T-helper 1 cell (primary cell): ENCODE results near the gene COL18A1.
A peak's percentile ranks its signal among the peaks of the same experiment; 100 is the strongest.
"Not testable (repeated sequence)": the region's sequence is repeated elsewhere in the genome, so short reads cannot be mapped to it uniquely, and the experiment has no call there.

Experiments used
- DNase-seq, 5 donors: peaks; one replicate each; pipeline ENCODE4 v3.0.0-alpha.2; 2012 to 2020
- total RNA-seq, 4 donors: gene quantifications; one replicate each; lab custom pipeline; 2026; lab: John Stamatoyannopoulos, UW

COL18A1 gene
- 26.2 to 68.2 (median 51.5) reads per million in 4 donors for total RNA-seq

DNA sequence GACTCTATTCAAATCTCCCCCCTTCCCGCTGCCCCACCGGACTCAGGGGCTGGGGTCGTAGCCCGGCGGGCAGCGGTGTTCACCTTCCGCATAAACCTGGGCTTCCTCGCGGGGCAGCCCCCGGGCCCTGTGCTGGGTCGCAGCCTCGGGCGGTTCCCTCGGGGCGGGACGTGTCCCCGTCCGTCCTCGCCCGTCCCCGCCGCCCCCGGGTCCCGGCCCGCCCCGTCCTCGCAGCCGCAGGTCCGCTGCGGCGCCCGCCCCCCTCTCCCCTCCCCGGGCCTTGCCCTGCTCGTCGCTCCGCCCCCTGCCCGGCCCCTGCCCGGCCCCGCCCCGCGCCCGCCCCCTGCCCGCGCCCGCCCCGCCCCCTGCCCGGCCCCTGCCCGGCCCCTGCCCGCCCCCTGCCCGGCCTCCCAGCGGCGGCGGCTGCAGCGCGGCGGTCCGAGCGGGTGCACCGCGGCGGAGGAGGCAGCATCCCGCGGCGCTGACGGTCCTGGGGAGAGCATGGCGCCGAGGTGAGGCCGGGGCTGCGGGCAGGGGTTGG is at the start of gene COL18A1:
TSS of gene COL18A1 (plus strand) at position 436 of the 541 bp plus-strand sequence. CDS start at position 502, 66 bp downstream.
- DNase-seq = peak in 3 of 5 donors; percentile 7 to 22 (median 16)

DNA sequence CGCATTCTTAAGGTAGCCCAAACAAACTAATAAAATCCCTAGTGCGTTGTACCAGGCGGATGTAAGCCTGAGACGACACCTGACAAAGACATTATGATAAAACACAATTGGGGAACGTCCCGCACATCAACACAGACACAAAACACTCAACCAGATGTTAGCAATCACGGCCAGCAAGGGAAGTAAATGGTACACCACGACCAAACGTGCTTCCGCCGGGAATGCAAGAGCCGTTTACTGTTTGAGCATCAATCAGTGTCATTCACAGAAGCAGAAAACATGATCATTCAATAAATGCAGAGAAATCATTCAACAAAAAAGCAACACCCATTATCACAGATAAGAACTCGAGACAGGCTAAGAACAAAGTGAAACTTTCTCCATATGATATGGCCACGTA is 49.4 kb upstream of the COL18A1 start:
- no peak for DNase-seq

DNA sequence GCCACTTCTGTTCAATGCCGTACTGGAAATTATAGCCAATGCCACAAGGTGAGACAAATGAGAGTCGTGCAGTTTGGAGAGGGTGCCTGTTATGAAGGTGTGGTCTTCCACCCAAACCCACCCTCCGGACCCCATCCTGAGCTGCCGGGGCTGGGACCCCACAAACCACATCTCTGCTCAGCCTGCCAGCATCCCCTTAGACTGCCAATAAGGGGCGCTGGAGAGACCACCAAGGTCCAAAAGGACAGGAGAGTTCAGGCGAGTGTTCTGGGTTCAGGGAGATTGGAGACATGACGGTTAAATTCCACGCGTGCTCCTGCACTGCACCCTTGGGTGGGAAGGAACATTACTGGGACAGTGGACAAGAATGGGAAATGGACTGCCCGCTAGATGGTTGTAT is 48.7 kb upstream of the COL18A1 start:
- no peak for DNase-seq

DNA sequence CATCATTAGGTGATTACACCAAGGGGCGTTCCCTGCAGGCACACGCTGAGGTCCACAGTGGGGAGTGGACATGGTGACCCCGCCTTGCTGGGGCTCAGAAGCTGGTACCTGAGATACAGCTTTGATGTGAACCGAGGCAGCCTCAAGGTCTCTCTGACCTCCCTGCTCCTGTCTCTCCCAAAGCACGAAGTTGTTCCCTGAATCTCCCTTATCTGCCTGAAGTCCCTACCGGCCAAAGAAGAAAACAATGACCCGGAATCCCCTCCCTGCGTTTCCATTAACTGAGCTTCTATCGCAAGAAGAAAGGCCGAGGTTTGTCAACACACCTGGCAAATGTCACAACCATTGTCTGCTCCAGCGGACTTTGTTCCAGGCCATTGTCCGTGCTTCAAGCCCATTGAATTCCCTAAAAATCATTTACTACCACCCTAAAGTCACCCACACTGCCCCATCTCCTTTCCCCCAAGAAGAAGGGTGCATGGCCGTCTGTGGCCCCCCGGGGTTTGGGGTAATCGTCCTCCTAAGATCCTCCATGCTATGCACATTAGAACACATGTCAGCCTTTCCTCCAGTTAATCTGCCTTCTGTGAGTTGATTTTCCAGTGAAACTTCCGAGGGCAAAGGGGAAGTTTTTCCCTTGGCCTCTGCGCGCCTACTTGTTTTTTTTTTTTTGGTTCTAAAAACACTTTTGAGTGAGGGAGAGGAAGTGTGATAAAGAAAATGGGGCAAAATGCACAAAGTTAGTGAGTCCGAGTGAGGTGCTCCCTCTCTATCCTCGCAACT is 48.1 kb upstream of the COL18A1 start:
- DNase-seq = no peak

DNA sequence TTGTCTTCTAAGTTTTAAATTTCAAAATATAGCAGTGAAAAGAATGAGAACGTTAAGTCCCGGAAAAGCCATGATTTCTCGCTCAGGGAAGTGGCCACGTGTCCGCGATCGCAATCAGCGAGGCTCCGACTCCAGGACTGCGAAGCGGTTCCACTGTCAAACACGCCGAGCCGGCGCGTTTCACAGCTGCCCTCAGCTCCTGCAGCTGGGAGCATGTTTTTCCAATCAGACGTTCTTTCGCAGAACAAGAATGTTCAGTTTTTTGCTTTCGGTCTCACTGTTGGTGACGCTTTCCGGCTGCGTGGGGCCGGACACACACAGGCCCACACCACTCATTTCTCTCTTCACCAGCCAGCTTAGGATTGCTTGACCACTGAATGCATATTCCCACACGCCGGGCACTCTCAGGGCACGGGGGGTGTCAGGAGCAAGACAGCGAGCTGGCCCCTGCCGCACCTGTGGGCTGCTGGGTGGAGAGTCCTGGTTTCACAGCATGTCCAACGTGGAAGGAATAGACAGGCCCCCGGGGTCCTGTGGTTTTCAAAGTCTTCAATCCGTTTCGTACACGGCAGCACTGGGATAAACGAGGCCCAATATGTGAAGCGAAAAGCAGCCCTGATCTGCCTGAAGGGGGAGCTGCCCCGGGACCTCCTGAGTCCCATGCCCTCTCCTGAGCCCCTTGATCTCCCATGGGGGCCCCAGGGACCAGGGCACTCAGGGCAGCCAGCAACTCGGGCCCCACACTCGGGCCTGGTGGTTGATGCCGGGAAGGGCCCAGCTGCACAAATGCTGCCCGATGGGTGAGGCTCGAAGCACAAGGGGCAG is 47.3 kb upstream of the COL18A1 start:
- DNase-seq = no peak

DNA sequence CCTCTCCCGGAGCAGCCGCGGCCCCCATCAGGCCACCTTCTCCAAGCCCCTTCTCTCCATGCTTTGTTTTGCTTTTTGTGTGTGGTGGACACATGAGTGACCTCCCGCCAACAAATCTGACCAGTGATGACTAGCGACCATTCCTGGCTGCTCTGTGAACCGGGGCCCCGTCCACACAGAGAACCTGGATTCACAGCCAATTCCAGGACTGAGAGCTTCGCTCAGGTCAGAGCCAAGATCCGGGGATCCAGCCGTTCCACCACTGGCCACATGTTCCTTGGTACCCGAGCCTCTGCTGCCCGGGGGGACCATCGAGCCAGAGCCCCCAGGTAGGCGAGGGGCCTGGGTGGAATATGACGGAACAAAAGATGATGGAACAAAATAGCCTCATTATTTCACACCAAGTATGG is 46.7 kb upstream of the COL18A1 start:
- no peak for DNase-seq

DNA sequence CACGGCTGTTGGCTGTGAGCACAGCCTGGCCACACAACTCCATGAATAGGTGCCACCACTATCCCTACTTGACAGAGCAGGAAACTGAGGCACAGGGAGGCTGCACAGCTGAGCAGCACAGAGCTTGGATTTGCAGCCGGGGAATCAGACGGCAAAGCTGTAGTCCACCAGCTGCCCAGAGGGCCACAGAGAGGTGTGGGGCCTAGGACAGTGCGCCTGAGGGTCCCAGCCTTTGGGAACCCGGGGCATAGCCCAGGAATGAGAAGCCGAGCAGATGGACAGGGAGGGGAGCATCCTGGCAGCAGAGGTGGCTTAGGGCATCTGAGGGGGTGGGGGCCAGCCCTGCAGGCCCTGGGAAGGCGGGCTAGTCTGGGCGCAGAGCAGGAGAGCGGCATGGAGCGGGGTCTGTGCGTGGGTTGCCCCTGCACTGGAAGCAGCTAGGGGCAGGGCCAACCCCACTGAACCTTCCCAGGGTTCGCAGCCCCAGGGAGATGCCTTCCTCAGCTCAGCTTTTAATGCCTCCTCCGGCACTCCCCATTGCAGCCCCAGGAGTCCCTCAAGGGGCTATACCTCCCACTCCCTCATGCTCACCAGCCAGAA is 46.2 kb upstream of the COL18A1 start:
- no peak for DNase-seq

DNA sequence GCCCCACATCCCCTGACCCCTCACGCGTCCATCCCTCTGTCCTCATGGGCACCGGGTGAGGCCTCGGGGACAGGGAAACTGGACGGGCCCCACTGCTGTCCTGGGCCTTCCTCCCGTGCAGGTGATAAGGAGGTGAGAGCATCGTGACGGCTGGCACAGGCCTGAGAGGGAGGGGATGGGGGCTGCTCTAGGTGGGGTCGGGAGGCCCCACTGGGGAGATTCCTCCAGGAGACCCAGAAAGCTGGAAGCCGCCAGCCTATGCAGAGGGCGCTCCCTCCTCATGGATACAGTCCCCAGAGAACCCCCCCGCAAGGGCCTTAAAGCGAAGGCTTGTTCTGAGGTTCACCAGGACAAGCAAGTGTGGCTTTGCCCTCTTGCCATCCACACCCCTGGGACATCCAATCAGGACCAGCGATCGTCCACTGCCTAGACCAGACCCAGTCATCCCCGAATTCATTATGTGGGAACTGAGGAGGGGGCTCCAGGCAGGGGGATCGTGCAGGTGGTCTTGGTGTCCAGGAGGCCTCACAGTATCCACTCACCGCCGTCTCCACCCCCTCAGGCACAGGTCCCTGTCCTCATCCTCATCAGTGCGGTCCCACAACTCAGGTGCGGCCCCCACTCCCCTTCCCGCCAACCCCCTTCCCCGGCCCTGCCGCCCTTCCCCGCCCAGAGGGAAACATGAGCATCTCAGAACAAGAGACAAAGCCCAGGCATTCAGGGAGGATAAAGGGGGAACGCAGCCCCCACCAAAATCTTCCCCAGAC is 45.3 kb upstream of the COL18A1 start:
- no peak for DNase-seq

DNA sequence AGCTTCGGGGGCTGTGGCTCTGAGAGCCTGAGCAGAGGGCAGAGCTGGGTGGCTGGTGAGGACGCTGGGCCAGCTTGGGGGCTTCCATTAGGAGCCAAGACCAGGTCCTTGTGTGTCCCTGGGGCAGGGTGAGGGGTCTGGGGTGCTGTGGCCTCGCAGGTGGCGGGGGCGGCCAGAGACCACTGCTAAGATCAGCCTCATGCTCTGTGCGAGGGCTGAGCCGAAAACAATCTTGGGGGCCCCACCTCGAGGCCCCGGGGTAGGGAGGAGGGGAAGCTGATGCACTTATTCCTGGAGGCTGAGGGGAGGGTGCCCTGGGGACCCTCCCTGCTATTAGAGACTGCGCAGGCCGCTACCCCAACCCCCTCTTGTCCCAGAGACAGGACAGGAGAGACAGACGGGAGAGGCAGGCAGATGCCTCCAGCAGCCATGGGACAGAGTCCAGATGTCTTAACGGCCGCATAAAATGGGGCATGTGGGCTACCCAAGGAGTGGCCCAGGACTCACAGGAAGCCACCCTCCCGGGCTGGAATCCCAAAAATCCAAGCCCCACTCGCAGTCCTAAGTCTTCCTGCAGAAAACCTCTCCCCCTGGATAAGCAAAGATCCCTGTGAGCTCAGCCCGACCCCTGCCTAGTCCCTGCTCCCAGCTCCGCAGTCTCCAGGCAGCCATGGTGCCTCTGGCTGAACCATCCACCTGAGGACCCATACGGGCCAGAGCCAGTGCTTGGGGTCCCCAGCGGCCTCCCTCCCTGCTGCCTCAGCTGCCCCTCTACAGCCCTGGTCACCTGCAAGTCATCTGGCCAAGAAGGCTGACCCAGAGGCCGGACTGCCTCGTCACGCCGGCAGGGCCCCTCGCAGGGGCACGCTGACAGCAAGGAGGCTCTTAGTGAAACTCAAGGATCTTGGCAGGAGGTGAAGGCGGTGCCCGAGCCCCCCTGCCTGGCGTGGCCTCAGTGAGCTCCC is 43.6 kb upstream of the COL18A1 start:
- DNase-seq = no peak

DNA sequence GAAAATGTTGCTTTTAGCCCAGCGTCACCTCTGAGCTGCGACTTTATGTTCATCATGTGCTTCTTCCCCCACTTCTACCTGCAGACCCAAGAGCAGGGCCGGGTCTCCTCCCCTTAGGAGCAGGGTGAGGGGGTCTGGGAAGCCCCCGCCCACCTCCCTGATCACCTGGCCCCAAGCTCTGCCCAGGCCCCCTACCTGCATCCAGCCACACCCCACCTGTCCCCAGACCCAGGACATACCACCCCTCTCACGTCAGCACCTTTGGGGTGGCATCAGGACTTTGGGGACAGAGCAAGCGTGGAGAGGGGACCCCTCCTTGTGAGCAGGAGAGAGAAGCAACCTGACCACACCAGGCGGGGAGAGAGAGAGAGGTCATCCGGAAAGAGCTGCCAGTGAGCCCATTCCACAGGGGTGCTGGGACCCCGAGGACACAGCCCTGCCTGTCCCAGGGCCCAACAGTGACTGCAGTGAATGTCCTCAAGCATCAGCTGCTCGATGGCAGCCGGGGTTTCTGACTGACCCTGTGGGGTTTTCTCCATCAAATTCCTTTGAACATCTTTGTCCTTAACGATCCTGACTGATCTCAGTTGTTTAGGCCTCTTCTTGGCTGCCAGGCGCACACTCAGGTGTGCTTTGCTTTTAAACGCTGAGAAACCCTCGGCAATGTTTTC is 42.8 kb upstream of the COL18A1 start:
- DNase-seq = no peak

DNA sequence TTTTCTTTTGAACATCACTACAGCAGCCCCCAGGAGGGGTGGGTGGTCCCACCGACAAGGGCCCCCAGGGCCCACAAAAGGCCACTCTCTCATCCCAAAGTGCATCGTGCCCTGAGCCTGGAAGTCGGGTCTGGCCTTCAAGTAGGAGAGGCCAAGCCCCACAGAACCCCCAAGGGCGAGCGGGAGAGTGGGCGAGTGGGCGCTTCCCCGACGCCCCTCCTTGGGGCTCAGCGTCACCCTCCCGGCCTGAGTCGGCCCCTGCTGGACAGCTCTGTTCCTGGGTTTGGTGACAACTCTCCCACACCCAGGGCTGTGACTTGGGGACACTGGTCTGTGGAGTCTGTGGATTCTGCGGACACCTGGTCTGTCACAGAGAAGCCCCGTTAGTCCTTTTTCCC is 42.2 kb upstream of the COL18A1 start:
- no peak for DNase-seq

DNA sequence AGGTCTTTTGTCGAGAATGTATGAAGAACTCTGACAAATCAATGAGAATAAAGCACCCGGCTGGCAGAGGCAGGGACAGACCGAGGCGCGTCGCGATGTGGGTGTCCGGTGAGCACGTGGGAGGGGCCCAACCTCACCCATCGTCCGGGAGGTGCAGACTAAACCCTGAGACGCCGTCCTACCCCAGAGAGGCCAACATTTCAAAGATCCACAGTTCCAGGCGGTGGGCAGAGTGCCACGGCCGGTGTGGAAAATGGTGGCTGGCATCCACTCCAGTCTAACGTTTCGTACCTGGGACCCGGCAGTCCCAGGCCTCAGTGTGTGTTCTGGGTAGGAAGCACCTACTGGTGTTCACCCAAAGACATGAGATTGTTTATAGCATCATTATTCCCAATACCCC is 41.7 kb upstream of the COL18A1 start:
- not testable (repeated sequence) for DNase-seq

DNA sequence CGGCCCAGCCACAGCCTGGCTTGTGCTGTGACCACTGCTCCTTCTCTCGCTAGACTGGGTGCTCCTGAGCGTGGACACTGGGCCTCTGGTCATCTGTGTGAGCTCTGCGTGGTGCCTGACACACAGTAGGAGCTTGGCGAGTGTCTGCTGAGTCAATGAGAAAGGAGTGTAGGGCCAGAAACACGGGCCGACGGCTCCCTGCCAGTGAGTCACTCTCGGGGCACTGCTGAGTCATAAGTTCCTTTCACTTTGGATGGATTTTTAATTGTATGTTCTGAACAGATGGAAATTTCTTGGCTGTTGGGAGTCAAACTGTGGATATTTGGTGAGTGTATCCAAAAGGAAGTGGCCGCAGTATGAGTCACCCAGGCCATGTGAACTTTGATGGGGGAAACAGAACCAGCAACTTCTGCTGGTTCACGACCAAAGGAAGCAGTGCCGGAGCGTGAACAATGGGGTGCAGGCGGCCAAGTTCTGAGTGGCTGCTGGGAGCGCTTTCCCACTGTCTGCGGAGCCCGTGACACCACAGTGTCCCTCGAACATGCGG is 41.0 kb upstream of the COL18A1 start:
- peak in 1 of 5 donors; percentile 62 for DNase-seq

DNA sequence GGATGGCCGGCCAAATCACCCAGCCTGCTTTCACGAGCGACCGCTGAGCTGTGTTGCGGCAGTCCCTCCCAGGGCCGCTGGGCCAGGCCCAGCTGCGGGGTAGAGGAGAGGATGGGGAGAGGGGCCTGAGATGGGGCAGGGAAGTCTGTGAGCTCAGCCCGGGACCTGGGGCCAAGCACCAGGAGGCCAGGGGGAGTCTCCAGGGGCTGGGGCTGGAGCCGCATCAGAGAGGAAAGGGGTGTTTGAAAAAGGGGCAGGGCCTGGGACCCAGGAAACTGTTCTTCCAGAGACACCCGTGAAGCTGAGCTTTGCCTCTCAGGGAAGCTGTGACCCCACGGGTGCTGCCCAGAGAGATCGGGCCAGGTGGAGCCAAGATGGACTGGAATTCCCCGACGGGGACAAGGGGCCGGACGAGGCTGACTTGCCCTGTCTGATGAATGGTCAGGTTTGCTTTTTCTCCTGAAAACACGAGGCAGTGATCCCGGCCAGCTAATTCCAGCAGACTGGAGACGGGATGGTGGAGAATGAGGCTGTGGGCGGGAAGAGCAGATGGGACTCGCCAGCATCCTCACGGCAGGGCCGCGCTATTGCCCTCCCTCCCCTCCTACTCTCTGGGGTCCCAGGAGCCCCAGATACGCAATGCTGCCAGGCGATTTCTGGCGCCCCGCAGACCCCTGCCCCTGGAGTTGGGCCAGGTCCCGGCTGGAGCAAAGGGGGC is 40.3 kb upstream of the COL18A1 start:
- DNase-seq = no peak

DNA sequence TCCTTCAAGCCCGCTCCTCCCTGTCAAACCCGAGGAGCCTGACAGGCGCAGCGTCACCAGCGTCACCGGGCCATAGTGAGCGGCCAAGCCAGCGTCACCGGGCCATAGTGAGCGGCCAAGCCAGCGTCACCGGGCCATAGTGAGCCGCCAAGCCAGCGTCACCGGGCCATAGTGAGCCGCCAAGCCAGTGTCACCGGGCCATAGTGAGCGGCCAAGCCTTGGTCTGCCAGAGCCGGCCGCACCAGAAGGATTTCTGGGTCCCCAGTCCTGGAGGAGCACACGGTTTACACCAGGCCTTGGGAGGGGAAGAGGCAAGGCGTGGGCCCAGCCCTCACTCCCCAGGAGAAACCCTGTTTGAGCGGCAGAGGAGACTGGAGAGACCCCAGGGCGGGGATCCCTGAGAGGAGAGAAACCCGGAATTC is 39.8 kb upstream of the COL18A1 start:
- DNase-seq = no peak

DNA sequence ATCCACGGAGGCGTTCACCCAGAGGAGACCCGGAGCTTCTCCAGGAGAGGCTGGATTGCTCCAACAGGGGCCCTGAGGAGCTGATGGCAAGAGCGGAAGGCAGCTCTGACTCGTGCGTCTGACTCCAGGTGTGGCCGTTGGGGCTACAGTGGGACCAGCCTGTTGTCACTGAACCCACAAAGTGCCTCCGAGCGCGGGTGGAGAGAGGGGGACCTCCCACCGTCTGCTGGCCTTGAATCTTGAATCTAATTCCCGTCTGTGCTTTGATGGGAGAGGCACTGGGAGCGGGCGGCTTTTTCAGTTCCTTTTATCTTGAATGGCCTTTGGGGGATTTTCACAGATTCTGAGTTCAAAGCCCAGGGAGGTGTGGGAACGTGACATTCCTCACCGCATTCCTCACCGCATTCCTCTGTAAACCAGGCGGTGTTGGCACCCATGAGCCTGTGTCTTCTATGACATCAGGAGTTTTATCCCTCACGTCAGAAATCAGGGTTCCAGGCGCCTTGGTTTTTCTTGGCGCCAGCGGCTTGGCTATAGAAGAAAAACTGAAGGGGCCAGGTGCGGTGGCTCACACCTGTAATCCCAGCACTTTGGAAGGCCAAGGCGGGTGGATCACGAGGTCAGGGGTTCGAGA is 39.2 kb upstream of the COL18A1 start:
- DNase-seq = no peak

DNA sequence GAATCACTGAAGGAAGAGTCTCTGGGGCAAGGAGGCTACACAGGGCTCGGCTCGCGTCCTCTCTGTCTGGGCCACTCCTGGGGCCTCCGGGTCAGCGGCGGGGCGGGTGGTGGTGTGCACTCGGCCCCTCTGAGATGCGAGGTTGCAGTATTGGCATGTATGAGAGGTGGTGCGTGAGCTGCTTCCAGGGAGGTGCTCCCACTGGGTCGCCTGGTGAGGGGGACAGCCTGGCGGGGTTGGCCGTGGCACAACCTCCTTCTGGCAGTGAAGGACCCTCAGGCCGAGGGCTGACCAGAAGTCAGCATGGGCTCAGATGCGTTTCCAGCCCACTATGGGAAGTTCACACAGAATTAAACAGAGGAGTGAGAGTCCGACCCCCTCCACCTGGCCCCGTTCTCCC is 38.5 kb upstream of the COL18A1 start:
- DNase-seq = no peak

DNA sequence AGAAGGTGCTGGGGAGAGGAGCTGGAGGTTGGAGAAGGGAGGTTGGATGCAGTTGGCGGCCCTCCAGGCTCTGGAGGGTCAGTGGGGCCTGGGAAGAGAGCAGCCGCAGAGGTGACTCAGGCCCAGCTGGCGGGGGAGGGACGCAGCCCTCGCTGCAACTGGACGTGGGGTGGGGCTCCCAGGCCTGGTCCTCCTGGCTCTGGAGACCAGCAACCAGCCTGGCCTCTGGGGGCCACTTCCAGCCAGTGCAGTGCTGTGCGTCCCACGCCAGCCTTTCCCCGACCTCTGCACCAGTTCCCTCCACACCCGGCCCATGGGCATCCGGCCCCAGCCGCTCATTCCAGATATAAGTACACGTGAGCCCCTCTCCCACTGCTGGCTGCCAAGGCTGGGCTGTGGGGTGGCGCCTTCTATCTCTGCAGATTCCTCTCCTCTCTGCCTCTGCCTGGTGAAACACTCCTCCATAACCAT is 38.0 kb upstream of the COL18A1 start:
- no peak for DNase-seq
